SU-DHL-6 (cell line): Measurements from ENCODE around the gene CREG2.

ENCODE experiments used
- EZH2phosphoT487 ChIP-seq: fragments of 200-600 bp; sonication (generic), shearing (Covaris generic); conservative IDR thresholded peaks from 2 replicates; pipeline ENCODE4 v1.6.1; 2018; ENCODE audit warnings: mild to moderate bottlenecking, antibody characterized with exemption, low read length, moderate library complexity, mixed read lengths
- TF ChIP-seq, protein P1 (sequence below): fragments of 200-600 bp; sonication (generic); IDR thresholded peaks from one replicate; pipeline ENCODE4 v1.5.1; 2017; ENCODE audit warnings: antibody characterized with exemption, mild to moderate bottlenecking, low read length, moderate library complexity; ENCODE audit not compliant: insufficient read depth, poor library complexity, severe bottlenecking

DNA sequence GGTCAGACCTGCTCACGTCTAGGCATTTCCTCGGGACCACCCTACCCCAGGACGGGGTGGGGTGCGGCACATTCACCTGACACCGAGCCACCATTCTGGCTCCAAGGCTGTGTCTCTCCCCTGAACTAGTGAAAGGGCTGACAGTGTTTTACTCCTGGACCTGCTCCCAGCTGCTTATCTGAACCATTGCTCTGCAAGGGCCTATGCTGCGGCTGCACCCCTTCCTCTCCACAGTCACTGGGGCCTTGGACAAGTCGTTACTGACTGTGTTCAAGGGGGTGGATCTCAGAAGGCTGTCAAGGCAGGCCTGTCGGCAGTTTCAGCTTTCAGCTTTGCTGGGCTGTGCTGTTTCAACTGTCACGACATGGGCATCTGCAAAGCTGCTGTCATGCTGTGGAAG, 11.7 kb downstream of the CREG2 start:
- TF ChIP-seq, protein P1, sequence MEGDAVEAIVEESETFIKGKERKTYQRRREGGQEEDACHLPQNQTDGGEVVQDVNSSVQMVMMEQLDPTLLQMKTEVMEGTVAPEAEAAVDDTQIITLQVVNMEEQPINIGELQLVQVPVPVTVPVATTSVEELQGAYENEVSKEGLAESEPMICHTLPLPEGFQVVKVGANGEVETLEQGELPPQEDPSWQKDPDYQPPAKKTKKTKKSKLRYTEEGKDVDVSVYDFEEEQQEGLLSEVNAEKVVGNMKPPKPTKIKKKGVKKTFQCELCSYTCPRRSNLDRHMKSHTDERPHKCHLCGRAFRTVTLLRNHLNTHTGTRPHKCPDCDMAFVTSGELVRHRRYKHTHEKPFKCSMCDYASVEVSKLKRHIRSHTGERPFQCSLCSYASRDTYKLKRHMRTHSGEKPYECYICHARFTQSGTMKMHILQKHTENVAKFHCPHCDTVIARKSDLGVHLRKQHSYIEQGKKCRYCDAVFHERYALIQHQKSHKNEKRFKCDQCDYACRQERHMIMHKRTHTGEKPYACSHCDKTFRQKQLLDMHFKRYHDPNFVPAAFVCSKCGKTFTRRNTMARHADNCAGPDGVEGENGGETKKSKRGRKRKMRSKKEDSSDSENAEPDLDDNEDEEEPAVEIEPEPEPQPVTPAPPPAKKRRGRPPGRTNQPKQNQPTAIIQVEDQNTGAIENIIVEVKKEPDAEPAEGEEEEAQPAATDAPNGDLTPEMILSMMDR = no peak
- no peak for TF ChIP-seq EZH2phosphoT487
